ENCODE results near the gene DENND6B.
A peak's percentile ranks its signal among the peaks of the same experiment; 100 is the strongest.

DENND6B gene

GRCh38 chr22:50307890-50308596, 18.8 kb downstream of the DENND6B start:
- ATAC-seq (replicated peaks) (no peak), DNase-seq (no peak)
- Mint-ChIP-seq H3K27me3 (peaks cover 13 to 34% of the 10 kb centered on the region in 2 donors), H3K36me3 (ENCODE audit: insufficient read depth) (peaks cover 3% of the 10 kb centered on the region), H3K27ac (no peak overlapping the region), H3K4me1 (ENCODE audit: low read depth in 2 of 2) (peaks cover 0 to 5% of the 10 kb centered on the region in 2 donors), H3K4me3 (peak overlapping the region; percentile 58 to 63), H3K9me3 (no peaks in the 10 kb centered on the region)

DNA sequence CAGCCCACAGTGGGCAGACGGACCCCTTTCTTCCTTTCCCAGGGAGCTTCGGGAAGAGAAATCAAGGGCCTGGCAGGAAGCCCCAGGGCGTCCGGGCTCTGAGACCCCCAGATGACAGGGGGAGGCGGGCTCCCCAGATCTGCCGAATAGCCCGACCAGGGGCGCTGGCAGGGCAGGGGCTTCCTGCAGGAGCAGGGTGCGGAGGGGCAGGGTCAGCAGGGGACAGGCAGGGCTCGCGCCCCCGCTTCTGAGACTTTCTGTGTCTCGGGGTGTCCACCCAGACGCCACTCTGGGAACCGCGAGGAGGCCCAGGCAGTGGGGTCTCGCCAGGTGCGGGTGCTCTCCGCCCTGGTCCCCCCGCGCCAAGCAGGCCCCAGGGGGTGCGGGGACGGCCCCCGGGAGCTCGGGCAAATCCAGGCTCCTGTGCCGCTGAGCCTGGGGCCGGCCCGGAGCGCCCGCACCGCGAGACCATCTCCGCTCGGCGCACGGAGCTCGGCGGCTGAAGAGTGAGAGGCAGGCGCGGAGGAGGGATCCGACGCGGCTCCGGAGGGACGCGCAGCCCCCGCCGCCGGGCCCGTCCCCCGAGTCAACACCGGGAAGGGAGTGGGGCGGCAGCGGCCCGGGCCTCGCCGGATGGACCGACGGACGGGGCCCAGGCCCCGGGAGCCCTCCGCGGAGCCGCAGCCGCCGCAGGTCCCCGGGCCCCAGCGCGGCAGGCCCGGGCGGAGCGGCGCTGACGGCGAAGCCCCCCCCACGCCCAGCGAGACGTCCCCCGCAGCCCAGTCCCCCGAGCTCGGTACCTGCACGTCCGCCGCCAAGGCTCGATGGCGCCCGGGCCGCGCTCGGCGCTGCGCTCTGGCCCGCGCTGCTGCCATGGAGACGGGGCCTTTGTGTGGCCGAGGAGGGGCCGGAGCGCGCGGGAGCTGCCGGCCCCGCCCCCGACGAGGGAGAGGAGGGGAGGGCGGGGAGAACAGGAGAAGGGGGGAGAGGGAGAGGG, 19.8 kb downstream of the DENND6B start, which contains the start of gene PLXNB2:
Gene PLXNB2, minus strand, starts transcription at position 894 of the 997 bp plus-strand sequence. CDS start 17,062 bp downstream, outside the sequence.
- Mint-ChIP-seq H3K27me3 (peaks cover 13 to 42% of the 10 kb centered on the region in 2 donors), H3K27ac (peak within 1 kb of the TSS in 1 of 2 donors; percentile 73), H3K36me3 (ENCODE audit: insufficient read depth) (peaks cover 3% of the 10 kb centered on the region), H3K4me3 (peak within 1 kb of the TSS; percentile 58 to 63), H3K9me3 (no peaks in the 10 kb centered on the region), H3K4me1 (ENCODE audit: low read depth in 2 of 2) (peaks cover 0 to 5% of the 10 kb centered on the region in 2 donors)
- DNase-seq (peak in 1 of 3 experiments; percentile 19), ATAC-seq (replicated peaks) (peak; percentile 59)

- peaks cover 13 to 42% of the 10 kb centered on the region in 2 donors for H3K27me3 Mint-ChIP-seq
- peak overlapping the region; percentile 29 to 53 for H3K4me3 Mint-ChIP-seq
- H3K4me1 Mint-ChIP-seq (ENCODE audit: low read depth in 2 of 2): peaks cover 0 to 5% of the 10 kb centered on the region in 2 donors
- DNase-seq (no peak), ATAC-seq (replicated peaks) (no peak)
- no peak overlapping the region for H3K27ac Mint-ChIP-seq
- H3K9me3 Mint-ChIP-seq: no peaks in the 10 kb centered on the region
- H3K36me3 Mint-ChIP-seq (ENCODE audit: insufficient read depth): peaks cover 3% of the 10 kb centered on the region
Observed at GRCh38 chr22:50305923-50306566, 20.8 kb downstream of the DENND6B start.

DNA sequence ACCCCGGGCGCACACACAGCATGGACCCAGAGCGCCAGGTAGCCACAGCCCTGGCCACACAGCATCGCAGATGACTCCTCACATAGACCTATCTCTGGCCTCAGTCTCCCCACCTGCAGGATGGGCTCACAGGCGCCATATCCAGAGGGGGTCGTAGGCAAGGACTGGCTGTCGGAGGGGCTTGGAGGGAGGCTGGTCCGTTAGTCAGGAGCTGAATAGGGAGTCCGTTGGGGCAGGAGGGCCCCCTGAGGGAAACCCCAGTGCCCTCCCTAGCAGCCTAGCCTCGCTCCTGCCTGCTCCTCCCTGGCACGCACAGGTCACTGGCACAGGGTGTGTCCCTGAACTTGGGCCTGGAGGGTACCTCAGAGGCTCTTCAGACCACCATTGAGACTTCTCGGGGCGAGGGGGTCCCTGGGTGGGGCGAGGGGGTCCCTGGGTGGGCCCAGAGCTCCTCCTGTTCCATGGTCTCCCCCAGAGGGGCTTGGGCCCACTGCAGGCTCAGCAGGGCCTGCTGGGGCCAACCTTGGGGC, 21.4 kb downstream of the DENND6B start:
- no peak for ATAC-seq (replicated peaks)
- H3K4me3 Mint-ChIP-seq: peak overlapping the region in 1 of 2 donors; percentile 53
- H3K27me3 Mint-ChIP-seq: peaks cover 13 to 42% of the 10 kb centered on the region in 2 donors

GRCh38 chr22:50304528-50305392, 22.1 kb downstream of the DENND6B start:
- peaks cover 3% of the 10 kb centered on the region for H3K36me3 Mint-ChIP-seq (ENCODE audit: insufficient read depth)
- H3K4me1 Mint-ChIP-seq (ENCODE audit: low read depth in 2 of 2): peaks cover 0 to 5% of the 10 kb centered on the region in 2 donors
- H3K27ac Mint-ChIP-seq: no peak overlapping the region

More for the DNA sequence above, 21.4 kb downstream of the DENND6B start:
- Mint-ChIP-seq H3K4me1 (ENCODE audit: low read depth in 2 of 2) (peaks cover 0 to 5% of the 10 kb centered on the region in 2 donors), H3K36me3 (ENCODE audit: insufficient read depth) (peaks cover 3% of the 10 kb centered on the region), H3K27ac (no peak overlapping the region), H3K9me3 (no peaks in the 10 kb centered on the region)
- DNase-seq: no peak

DNA sequence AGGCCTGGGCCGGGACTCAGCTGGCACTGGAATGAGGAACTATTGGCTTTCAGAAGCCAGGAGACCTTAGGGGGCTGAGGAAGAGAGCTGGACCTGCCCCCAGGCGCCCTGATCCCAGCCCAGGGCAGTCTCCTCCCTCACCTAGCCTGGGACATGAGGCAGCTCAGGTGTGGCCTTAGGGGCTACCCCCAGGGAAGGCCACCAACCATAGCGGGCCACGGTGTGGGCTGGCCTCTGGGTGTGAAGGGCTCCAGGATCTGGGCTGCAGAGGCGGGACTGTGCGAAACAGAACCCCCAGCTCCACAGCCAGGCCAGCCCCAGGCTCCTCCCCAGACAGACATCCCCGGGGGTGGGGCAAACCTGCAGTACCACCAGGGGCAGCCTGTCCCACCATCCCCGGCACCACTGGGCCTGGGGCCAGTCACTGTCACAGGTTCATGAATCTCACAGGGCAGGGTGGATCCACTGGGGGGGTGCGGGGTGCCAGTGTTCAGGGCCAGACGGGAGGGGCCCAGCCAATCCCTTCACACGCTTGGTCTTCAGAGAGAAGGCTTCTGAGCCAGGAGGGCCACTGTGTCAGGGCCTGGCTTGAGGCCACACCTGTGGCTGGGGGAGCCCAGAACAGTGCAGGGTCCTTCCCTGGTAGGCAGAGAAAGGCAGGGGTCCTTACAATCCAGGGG, 22.8 kb downstream of the DENND6B start:
- Mint-ChIP-seq H3K4me3 (no peak overlapping the region), H3K4me1 (ENCODE audit: low read depth in 2 of 2) (peaks cover 0 to 5% of the 10 kb centered on the region in 2 donors), H3K9me3 (no peaks in the 10 kb centered on the region), H3K36me3 (ENCODE audit: insufficient read depth) (peaks cover 3% of the 10 kb centered on the region), H3K27me3 (peaks cover 13 to 42% of the 10 kb centered on the region in 2 donors), H3K27ac (no peak overlapping the region)
- ATAC-seq (replicated peaks) (peak; percentile 10), DNase-seq (no peak)

More at GRCh38 chr22:50304528-50305392, 22.1 kb downstream of the DENND6B start:
- ATAC-seq (replicated peaks) (peak; percentile 14), DNase-seq (no peak)
- Mint-ChIP-seq H3K4me3 (no peak overlapping the region), H3K9me3 (no peaks in the 10 kb centered on the region), H3K27me3 (peaks cover 13 to 42% of the 10 kb centered on the region in 2 donors)

- Mint-ChIP-seq H3K27me3 (peaks cover 13 to 47% of the 10 kb centered on the region in 2 donors), H3K36me3 (ENCODE audit: insufficient read depth) (no peaks in the 10 kb centered on the region), H3K27ac (no peak overlapping the region), H3K4me3 (no peak overlapping the region), H3K4me1 (ENCODE audit: low read depth in 2 of 2) (peaks cover 0 to 5% of the 10 kb centered on the region in 2 donors), H3K9me3 (no peaks in the 10 kb centered on the region)
- DNase-seq (no peak), ATAC-seq (replicated peaks) (no peak)
Observed at GRCh38 chr22:50303515-50303847, 23.3 kb downstream of the DENND6B start.

- Mint-ChIP-seq H3K4me3 (no peak overlapping the region), H3K9me3 (no peaks in the 10 kb centered on the region), H3K27me3 (peaks cover 13 to 56% of the 10 kb centered on the region in 2 donors), H3K4me1 (ENCODE audit: low read depth in 2 of 2) (peaks cover 0 to 5% of the 10 kb centered on the region in 2 donors), H3K27ac (no peak overlapping the region), H3K36me3 (ENCODE audit: insufficient read depth) (no peaks in the 10 kb centered on the region)
- no peak for ATAC-seq (replicated peaks)
- no peak for DNase-seq
Observed at GRCh38 chr22:50302564-50302963, 24.2 kb downstream of the DENND6B start.

- Mint-ChIP-seq H3K4me1 (ENCODE audit: low read depth in 2 of 2) (peaks cover 0 to 5% of the 10 kb centered on the region in 2 donors), H3K27ac (no peak overlapping the region), H3K27me3 (peaks cover 13 to 61% of the 10 kb centered on the region in 2 donors), H3K9me3 (no peaks in the 10 kb centered on the region), H3K4me3 (no peak overlapping the region), H3K36me3 (ENCODE audit: insufficient read depth) (no peaks in the 10 kb centered on the region)
- DNase-seq (no peak), ATAC-seq (replicated peaks) (no peak)
Observed at GRCh38 chr22:50302041-50302541, 24.7 kb downstream of the DENND6B start.

DNA sequence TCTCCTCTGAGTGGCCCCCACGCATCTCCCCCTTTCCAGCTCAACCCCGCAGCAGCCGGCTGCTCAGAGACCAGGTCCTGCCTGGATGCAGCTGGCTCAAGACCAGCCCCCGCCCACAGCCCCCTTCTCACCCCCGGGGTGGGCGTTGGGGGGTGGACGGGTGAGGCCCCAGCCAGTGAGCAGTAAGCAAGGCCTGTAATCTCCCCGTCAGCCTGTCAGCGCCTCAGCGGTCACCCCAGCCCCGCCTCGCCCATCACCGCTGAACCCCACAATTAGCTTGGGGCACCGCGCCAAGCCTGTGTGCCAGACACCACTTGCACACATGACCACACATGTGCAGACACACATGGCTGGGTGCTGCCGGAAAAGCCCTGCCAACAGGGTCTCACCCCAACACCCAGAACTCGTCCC, 25.2 kb downstream of the DENND6B start:
- DNase-seq (no peak), ATAC-seq (replicated peaks) (no peak)
- H3K27me3 Mint-ChIP-seq: peaks cover 13 to 62% of the 10 kb centered on the region in 2 donors
- H3K9me3 Mint-ChIP-seq: no peaks in the 10 kb centered on the region
- H3K27ac Mint-ChIP-seq: no peak overlapping the region
- no peaks in the 10 kb centered on the region for H3K36me3 Mint-ChIP-seq (ENCODE audit: insufficient read depth)
- H3K4me3 Mint-ChIP-seq: no peak overlapping the region
- H3K4me1 Mint-ChIP-seq (ENCODE audit: low read depth in 2 of 2): peaks cover 0 to 5% of the 10 kb centered on the region in 2 donors

- Mint-ChIP-seq H3K36me3 (ENCODE audit: insufficient read depth) (no peaks in the 10 kb centered on the region), H3K27me3 (peaks cover 7 to 54% of the 10 kb centered on the region in 2 donors), H3K27ac (peak overlapping the region in 1 of 2 donors; percentile 46), H3K9me3 (no peaks in the 10 kb centered on the region), H3K4me3 (no peak overlapping the region), H3K4me1 (ENCODE audit: low read depth in 2 of 2) (no peaks in the 10 kb centered on the region)
- ATAC-seq (replicated peaks): no peak
- no peak for DNase-seq
Observed at GRCh38 chr22:50300620-50301257, 26.1 kb downstream of the DENND6B start.

All from effector memory CD8-positive, alpha-beta T cell (primary cell).